Ovary (tissue), 9 donors: Measurements from ENCODE around the gene RNF11. TPM values are rescaled to one million over a fixed set of nuclear protein-coding genes. Genes with fewer than 3 reads are reported as not detected.

Experiments
- DNase-seq, 5 donors: peaks; one replicate each; pipeline ENCODE4 v3.0.0-alpha.2; 2019 to 2020
- H3K27ac ChIP-seq, 2 donors: fragments of 200-600 bp; one replicate each; pipeline versions ENCODE4 v1.5.1 to v1.8.0; 2019 to 2022
- H3K27me3 ChIP-seq: fragments of 200-600 bp; one replicate; pipeline ENCODE4 v1.8.0; 2022
- H3K36me3 ChIP-seq: fragments of 200-600 bp; sonication (generic); one replicate; pipeline ENCODE4 v1.5.1; 2019
- H3K4me1 ChIP-seq: one replicate; pipeline ENCODE4 v1.8.1; 2013; ENCODE audit warnings: mild to moderate bottlenecking, moderate library complexity; ENCODE audit not compliant: insufficient read depth
- H3K4me3 ChIP-seq: fragments of 200-600 bp; sonication (generic); one replicate; pipeline ENCODE4 v1.5.1; 2017
- H3K9me3 ChIP-seq, 2 donors: fragments of 200-600 bp in 1 of 2; sonication (generic) in 1 of 2; one replicate each; pipeline versions ENCODE4 v1.5.1 to v1.8.1; 2013 to 2019; ENCODE audit warnings: mild to moderate bottlenecking in 1 of 2, moderate library complexity in 1 of 2
- CTCF ChIP-seq, 3 donors: fragments of 450-650 bp in 2 of 3; fragments of 200-600 bp in 1 of 3; IDR thresholded peaks; one replicate each; pipeline versions ENCODE4 v1.5.1 to v1.8.0; 2016 to 2022; ENCODE audit warnings: antibody characterized with exemption in 3 of 3, mild to moderate bottlenecking in 1 of 3
- EP300 ChIP-seq: sonication (generic); formaldehyde crosslinking; IDR thresholded peaks from one replicate; pipeline ENCODE4 v1.6.1; 2017; ENCODE audit warnings: antibody characterized with exemption
- POLR2A ChIP-seq: fragments of 450-650 bp; IDR thresholded peaks from one replicate; pipeline ENCODE4 v1.6.1; 2017; ENCODE audit warnings: antibody characterized with exemption, mild to moderate bottlenecking, moderate library complexity
- WGBS, 3 donors: extraction: QIAGEN DNeasy Blood & Tissue Kit in 1 of 3; methylation state at CpG; one replicate each; pipeline versions ENCODE4 v1.1.5 to v1.1.7; 2013 to 2017; 5-methylcytosine and 5-hydroxymethylcytosine counted together
- intact Hi-C, 4 donors: fragments of 100-400 bp; cut with DNase I; formaldehyde crosslinking; loops; one replicate each; pipeline versions ENCODE4 v1.11.0 to v1.15.1; 2022 to 2023
- polyA plus RNA-seq, 2 donors: library from polyadenylated mRNA; stranded (reverse); fragments of 200-250 nt in 1 of 2; fragments of 350-450 nt in 1 of 2; fragmentation: Illumina TruSeq in 1 of 2; extraction: RNeasy Lipid Tissue Mini Kit (QIAGEN cat#74804) in 1 of 2; gene quantifications; one replicate each; pipeline ENCODE4 v1.2.3, GENCODE V29; 2013 to 2014
- total RNA-seq, 7 donors: library from RNA; depleted of rRNA in 2 of 7; stranded (reverse); fragments of >200 nt in 2 of 7; fragmentation: NEBNext Ultra II Directional in 3 of 7; extraction: Animal tissue kit (Norgen Biotek cat#: 25700) in 3 of 7; gene quantifications; one replicate each; pipeline versions ENCODE4 v1.1.0 to v1.2.4, GENCODE V29; 2016 to 2023
- donor health status: DM: no; HTN: no; CAD: no; lungs with moderate emphysema.
- donor health status: DM: no; HTN: no; CAD: no.
- donor health status: Bipolar disorder and iron deficiency.
- donor health status: DM: yes; HTN: yes; CAD: no.
- donor health status: DM: no; HTN: no; CAD: no.
- donor health status: DM: yes; HTN: yes; CAD: no.

The RNF11 gene
- total and polyA plus RNA-seq, 9 donors: 108 to 209 (median 126) TPM

GRCh38 chr1:51203874-51204245 is 32.2 kb upstream of the RNF11 start:
- Histone ChIP-seq H3K27me3 (no peaks in the 10 kb centered on the region), H3K27ac (no peak overlapping the region), H3K4me1 (no peaks in the 10 kb centered on the region), H3K4me3 (no peak overlapping the region), H3K9me3 (no peaks in the 10 kb centered on the region), H3K36me3 (no peaks in the 10 kb centered on the region)
- no peak for TF ChIP-seq EP300
- TF ChIP-seq POLR2A: no peak
- no peak for TF ChIP-seq CTCF (IDR thresholded peaks at IDR 0.05)
- no peak for DNase-seq
- intact Hi-C loops: loop anchor here in 1 of 4 donors (10.0 kb wide), 1 partner anchor 91 kb away; no protein-coding TSS in a partner anchor
- 90 to 96% (median 93%) methylated on average over 6 of the region's 6 CpGs for WGBS, 3 donors

DNA sequence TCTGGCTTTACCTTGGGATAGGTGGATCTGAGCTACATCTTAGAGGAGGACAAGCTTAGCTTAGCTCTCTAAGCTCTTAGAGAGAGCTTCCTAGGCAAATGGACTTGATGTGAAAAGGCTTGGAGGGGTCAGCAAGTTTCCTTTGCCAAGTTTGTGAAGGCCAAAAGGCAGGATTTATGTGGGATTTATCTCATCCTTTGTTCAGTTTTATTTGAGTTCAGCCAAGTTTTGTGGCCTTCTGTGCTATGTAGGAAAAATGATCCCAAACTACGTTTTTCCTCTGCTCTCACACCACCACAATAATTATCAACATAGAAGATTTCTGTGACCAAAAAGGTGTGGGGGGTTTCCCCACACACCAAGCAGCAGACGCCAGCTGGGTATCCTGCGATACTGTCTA is 26.0 kb upstream of the RNF11 start:
- peaks cover 12% of the 10 kb centered on the region for H3K4me1 ChIP-seq
- 6 to 17% (median 7%) methylated on average over 3 of the region's 3 CpGs for WGBS, 3 donors
- no peaks in the 10 kb centered on the region for H3K27me3 ChIP-seq
- TF ChIP-seq EP300: no peak
- TF ChIP-seq CTCF (IDR thresholded peaks at IDR 0.05): no peak
- TF ChIP-seq POLR2A: no peak
- H3K4me3 ChIP-seq: no peak overlapping the region
- peak overlapping the region; percentile 78 to 87 for H3K27ac ChIP-seq
- no peaks in the 10 kb centered on the region for H3K9me3 ChIP-seq
- H3K36me3 ChIP-seq: no peaks in the 10 kb centered on the region
- intact Hi-C loops: no loop called here
- peak in 4 of 5 donors; percentile 46 to 57 (median 48) for DNase-seq

- H3K27ac ChIP-seq: peak overlapping the region; percentile 78 to 87
- no peak for DNase-seq
- no peak for TF ChIP-seq CTCF (IDR thresholded peaks at IDR 0.05)
- no peak for TF ChIP-seq EP300
- no peak for TF ChIP-seq POLR2A
- peaks cover 16% of the 10 kb centered on the region for H3K4me1 ChIP-seq
- WGBS, 3 donors: 57 to 76% (median 66%) methylated on average over 3 of the region's 3 CpGs
- no peak overlapping the region for H3K4me3 ChIP-seq
- no peaks in the 10 kb centered on the region for H3K36me3 ChIP-seq
- intact Hi-C loops: no loop called here
- no peaks in the 10 kb centered on the region for H3K27me3 ChIP-seq
- no peaks in the 10 kb centered on the region for H3K9me3 ChIP-seq
These were observed 25.4 kb upstream of the RNF11 start for GRCh38 chr1:51210676-51211075.

- no peak for TF ChIP-seq POLR2A
- no peak for TF ChIP-seq CTCF (IDR thresholded peaks at IDR 0.05)
- TF ChIP-seq EP300: no peak
- Histone ChIP-seq H3K36me3 (no peaks in the 10 kb centered on the region), H3K9me3 (no peaks in the 10 kb centered on the region), H3K4me1 (peaks cover 19% of the 10 kb centered on the region), H3K27ac (peak overlapping the region; percentile 79 to 86), H3K4me3 (no peak overlapping the region), H3K27me3 (no peaks in the 10 kb centered on the region)
- peak in 2 of 5 donors; percentile 44 to 52 for DNase-seq
- 22 to 25% (median 23%) methylated on average over 7 of the region's 7 CpGs for WGBS, 3 donors
- intact Hi-C loops: no loop called here
These were observed 21.4 kb upstream of the RNF11 start for GRCh38 chr1:51214615-51215131.
